GM19240 (cell line): ENCODE results near the gene FPR3.
"Not testable (repeated sequence)": the region's sequence is repeated elsewhere in the genome, so short reads cannot be mapped to it uniquely, and the experiment has no call there.

Source experiments
- DNase-seq: peaks from one replicate; pipeline ENCODE4 v3.0.0; 2011; ENCODE audit warnings: low spot score; ENCODE audit not compliant: insufficient read length

Gene FPR3

DNA sequence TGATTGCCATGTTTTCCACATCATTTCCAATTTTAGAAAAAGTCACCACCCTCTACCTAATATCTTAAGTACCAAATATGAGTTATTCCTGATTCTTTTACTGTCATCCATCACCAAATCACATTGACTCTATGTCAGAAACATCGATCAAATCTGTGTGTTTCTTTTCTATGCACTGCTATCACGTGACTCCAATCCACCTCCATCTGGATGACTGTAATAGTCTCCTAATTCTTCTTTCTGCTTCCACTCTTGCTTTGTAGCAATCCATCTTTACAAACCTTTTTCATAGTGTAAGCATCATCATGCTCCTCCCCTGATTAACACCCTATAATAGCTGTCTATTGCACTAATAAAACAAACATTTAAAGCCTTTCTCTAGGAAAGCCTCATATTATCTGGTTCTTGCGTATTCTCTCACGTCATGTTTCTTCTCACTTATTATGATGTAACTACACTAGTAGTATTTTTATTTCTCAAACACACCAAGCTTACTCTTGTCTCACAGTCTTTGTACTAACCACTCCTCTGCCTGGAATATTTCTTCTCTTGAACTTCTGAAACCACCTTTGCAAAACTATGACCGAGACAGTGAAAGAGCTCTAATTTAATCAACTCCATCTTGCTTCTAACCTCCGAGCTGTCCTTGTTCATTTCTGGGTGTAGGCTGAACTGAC is 10.7 kb upstream of the FPR3 start:
- no peak for DNase-seq

DNA sequence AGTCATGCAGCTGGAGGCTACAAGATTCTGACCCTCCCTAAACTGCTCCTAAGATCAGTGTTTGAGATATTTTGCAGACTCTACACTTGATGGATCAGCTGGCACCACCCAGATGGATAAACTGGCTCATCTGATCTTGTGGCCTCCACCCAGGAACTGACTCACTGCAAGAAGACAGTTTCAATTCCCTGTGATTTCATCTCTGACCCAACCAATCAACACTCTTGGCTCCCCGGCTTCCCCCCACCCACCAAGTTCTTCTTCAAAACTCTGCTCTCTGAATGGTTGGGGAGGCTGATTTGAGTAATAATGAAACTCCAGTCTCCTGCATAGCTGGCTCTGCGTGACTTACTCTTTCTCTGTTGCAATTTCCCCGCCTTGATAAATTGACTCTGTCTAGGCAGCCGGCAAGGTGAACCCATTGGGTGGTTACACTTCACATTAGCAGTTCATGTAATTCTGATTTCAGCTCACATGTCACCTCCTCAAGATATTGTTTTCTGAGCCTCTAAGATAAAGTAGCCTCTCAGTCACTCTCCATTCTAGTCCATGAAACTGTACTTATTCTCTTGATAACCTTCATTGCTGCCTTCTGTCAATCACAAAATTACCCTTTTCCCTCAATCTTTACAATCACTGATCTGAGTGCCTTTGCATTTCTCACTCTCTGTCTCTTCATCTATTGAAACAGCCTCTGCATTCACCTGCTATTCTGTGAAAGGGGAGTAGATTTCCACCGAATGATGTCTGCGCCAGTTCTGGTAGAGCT is 9.9 kb upstream of the FPR3 start:
- DNase-seq, result no peak

DNA sequence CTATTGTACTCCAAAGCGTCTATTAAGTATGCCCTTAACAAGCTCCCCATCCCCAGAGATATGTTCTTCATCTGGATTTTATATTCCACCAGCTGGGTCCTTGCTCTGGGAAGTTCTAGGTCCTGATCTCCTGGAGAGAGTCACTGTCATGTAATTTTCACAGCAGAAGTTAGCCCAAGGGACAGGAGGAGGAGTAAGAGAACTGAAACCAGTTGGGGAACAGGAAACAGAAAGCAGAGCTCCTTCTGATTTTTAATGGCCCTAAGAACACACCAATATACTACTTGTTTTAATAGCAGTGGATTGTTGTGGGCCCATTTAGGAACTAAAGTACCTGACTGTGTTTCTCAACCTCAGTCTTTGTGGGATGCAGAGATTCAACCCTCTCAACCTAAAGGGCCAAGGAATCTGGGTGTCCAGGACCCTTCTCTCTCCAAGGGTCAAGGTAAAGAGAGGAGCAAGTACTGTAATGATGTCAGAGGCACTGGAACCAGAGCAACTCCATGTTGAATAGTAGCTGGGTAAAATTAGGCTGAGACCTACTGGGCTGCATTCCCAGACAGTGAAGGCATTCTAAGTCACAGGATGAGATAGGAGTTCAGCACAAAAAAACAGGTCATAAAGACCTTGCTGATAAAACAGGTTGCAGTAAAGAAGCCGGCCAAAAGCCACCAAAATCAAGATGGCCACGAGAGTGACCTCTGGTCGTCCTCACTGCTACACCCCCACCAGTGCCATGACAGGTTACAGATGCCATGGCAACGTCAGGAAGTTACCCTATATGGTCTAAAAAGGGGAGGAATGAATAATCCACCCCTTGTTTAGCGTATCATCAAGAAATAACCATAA is 8.1 kb upstream of the FPR3 start:
- no peak for DNase-seq

DNA sequence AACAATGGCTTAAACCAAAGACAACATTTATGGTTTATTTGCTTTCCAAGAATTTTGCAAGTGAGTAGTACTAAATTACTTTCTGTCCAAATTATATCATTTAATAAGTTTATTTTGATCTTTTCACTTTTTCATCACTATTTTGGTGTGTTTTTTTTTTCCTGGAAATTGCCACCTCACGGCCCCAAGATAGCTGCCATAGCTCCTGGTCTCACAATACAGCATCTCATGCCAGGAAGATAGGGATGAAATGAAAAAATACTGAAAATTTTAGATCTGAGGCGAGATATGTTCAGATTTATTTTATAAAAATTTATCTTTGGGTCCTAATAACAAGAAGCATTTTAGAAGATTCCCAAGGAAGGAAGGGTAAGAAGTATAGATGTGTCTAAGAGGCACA is 6.9 kb upstream of the FPR3 start:
- DNase-seq, result no peak

DNA sequence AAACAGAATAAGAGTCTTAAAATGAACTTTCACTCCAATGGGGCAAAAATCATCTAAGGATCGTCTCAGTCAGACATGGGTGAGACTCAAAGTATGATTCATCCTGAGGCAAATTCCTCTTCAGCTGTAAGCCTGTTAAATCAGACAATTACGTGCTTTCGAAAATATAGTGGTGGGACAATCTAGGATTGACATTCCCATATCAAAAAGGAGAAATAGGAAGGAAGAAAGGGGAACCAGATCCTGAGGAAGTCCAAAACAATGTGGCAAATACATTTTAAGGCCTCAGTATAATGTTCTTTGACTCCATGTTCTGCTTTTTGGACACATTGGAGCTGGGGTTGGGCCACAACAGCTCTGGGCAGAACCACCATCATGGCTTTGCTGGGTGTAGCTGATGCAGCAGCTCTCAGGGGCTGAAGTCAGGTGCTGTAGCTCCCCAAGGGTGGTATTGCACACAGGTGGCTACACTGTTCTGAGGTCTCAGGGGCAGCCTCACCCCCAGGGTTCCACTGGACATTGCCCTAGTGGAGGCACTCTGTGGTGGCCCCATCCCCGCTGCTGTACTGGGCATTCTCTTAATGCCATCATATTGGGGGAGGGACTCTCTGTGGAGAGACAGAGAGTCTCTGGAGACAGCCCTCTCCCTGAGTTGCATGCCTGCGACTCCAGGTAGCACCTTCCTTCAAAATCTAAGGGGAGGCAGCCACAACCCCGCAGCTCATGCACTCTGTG is 5.7 kb upstream of the FPR3 start:
- no peak for DNase-seq

DNA sequence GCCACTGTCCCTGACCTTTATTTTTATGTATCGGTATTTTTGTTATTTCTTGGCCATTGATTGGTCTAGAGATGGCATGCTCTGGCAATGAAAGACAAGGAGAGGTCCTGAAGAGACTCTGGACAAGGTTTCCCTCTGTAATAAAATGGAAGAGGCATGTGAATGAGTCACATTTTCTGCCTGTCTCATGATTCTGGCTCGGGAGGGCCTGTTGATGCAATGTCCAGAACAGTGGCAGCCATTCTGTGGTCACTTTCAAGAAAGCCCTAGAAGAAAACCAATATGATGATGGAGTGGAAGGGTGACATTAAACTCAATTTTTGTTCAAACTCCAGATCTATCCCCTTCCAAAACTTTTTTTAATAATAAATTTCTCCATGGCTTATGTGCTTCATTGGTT is 2.0 kb upstream of the FPR3 start:
- DNase-seq, result no peak

DNA sequence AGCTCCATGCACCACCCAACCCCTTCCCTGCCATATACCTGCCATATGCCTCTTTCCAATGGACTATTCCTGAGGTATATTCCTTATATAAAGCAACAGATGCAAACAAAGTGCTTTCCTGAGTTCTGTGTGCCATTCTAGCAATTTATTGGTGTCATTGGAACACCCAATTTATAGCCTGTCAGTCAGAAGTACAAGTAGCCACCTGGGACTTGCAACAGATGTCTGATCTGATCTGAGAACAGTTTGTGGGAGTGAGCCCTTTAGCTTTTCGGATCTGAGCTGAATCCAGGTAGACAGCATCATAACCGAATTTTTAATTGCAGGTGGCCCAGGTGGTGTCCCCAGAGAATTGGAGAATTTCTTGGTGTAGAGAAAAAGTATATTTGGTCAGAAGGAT is 963 bp upstream of the FPR3 start:
- DNase-seq, result no peak

DNA sequence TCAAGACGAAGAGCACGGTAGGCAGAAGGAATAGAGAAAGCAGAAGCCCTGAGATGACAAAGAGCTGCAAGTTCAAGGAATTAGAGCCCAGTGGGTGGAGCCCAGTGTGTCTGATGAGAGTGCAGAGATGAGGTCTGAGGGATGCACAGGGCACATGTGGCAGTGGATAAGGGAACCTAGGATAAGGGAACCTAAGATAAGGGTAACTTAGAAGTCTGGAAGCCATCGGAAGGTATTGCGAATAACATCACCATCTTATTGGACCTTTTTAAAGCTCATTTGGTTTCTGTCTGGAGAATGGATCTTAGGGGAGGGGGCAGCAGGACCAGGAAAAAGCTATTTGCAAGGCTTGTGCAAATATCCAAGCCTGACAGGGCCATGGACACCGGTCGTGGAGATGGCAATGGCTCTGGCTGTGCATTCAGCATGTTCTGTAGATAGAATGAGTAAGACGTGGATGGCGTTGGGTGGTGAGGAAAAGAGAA is 1.3 kb downstream of the FPR3 start:
- no peak for DNase-seq

DNA sequence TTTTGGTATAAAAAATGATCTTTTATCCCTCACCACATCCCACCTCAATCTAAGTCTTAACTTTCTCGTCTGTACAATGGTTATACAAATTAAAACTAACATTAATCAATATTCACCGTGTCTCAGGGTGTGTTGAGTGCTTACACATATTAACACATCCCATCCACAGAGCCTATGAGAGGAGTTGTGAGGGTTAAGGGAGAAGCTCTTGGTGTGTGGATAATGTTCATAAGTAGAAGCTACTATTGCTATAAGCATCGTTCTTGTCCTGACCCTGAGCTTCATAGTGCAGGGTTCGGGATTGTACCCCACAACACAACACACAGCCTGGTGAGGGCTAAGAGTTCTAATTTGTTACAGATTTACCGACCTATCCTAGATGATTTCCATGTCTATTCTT is 2.5 kb downstream of the FPR3 start:
- no peak for DNase-seq

DNA sequence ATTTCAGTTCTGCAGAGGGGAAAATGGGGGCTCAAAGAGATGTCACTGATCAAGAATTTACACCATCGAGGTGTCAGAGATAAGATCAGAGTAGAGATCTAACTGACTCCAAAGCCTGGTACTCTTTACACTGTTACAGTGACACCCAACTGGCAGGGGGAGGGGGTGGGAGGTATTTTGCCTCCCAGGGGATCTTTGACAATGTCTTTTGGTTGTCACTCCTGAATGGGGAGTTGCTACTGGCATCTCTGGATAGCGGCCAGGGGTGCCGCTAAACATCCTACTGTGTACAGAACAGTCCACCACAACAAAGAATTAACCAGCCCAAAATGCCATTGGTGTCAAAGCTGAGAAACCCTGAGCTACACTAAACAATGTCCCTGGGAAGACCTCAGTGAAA is 3.1 kb downstream of the FPR3 start:
- no peak for DNase-seq

DNA sequence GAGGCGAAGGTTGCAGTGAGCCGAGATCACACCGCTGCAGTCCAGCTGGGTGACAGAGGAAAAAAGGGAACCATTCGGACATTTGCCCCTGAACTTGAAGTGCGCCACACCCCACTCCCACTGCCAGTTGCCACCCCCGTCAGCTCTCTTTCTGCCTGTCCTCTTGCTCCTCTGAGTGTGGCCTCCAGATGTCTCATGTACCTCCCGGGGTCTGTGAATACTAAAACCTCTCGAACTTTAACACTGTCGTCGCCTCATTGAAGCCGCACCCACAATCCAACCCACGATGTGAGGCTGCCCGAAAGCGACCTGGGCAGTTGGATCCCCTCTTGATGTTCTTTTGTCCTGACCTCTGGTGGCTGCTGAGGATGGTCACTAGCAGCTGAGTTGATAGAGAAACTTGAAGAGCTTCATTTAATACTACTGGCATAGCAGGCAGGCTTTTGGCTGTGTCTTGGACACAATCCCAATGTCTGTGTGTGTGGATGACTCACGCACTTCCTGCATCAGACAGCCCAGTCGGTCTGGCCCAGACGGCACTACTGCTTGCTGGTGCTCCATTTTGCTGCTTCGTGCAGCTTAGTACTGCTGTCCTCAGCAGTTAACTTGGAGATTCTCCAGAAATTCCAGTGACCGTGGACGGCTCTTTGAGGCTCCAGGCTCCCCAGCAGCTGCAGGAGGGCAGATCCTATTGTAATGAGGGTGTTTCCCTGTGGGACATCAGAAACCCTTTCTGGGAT is 4.2 kb downstream of the FPR3 start:
- DNase-seq, result no peak

DNA sequence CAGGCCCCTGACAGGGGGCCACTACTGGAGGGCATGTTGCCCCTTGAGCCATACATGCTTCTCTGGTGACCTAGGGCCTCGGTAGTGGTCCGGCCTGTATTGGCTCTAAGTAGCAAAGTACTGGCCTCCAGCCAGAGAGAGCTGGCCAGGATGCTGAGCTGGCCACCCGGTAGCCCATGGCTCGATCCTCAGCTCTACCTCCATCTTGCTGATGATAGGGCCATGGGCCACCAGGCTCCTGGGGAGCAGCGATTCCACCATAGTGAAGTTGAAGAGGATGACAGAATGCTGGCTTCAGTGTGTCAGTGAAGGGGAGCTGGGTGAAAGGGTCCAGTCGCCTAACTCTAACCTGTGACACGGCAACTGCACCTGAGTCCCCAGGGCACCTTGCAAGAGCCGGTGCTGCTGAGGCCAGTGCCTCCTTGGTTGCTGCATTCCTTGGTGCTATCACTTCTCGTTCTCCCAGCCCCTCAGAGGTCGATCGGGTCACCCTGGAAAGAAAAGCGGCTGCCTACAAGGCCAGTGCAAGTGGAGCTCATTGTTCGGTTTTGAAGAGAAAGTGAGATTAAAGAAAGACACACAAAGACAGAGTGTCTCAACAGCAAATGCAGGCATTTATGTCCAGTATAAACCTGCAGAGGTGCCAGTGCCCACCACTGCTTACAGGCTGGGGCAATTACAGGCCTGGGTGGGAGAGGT is 5.0 kb downstream of the FPR3 start:
- no peak for DNase-seq

DNA sequence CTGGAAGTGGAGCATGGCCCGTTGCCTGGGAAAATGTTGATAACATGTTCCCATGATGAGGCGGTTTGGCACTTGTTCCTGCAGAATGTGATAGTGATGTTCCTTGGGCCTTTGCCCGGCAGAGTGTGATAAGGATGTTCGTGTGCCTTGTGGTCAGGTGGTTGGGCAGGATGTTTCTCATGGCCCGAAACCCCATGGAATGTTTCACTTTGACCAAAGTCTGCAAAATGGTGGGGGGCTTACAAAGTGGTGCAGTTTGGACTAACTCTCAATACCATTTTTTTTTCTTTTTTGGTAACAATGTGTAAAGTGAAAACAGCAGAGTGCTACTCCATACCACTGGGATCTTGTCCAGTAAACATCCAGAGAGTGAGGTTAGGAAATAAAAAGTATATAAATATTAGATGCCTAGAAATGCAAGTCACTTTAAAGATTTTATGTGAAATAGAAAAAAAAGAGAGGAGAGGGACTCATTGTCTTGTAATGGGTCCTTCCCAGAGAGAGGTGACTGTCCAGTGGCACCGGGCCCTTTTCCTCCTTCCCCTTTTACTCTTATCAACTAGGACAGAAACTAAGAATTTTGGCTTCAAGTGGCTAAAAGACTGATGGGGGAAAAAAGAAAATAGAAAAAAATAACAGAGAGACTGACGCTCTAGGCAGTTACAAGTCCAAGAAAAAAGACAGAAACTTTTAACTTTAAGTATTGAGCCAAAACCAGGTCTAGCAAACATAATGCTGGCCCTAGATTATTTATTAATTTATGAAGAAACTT is 5.7 kb downstream of the FPR3 start:
- no peak for DNase-seq

DNA sequence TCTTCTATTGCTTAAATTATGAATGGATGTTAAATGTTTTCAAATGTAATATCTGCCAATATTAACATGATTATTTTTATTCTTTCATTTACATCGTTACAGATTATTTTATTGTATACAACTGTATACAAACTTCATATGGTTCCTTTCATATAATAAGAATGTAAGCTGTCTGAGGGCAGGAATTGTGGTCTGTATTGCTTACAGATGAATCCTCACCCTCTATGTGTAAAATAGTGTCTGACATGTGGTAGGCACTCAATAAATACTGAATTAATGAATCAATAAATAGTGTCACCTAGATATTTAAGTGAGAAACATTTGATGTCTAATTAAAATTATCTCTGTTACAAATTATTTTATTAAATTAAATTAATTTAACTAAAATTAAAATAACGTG is 7.8 kb downstream of the FPR3 start:
- no peak for DNase-seq

DNA sequence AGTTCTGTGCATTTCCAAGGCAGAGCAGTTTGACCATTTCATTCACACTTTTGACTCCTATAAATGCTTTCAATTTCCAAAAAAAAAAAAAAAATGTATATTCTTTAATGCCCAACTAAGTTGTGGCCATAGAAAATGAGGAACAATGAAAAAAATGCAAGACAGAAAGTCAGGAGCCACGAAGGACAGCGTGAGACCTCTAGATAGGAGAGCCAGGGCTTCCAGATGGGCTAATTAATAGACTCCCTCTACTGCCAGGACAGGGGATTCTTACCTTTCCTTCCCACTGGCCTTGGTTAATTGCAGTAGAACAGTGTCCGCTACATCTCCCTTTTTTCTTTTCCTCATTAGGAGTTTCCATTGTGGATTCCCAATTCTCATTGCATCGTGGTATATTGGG is 8.6 kb downstream of the FPR3 start:
- no peak for DNase-seq

DNA sequence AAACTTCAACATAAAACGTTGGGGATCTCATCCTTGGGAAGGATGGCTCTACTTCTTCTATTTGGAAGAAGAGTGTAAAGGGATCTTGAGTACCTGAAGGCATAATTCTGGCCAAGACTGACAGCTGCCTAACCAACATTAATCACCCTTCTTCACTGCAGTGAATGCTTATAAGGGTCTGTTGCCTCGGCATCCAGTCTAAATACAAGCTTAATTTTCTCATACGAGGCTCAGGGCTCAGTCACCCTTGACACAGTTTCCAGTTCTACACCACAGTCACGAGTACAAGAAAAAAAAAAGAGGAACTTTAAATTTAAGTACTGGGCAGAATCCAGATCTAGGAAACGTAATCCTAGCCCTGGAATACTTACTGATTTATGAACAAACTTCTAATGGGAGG is 9.0 kb downstream of the FPR3 start:
- no peak for DNase-seq

DNA sequence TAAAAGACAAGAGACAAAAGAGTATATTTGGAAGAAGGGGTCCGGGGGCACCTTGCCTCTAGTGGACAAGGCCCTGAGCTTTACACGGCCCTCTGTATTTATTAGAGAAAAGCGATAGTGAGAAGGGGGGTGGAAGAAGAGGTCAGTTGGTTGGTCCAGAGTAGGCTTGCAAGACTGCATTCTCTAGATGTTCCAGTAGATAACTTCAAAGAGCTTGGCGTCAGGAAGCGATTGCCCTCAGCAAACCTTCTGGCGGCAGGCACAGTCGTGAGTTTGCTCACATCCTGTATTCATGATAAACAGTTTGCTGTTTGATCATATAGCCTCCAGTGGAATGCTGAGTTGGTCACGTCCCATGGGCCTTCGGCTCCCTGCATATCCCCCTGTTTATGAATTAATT is 9.8 kb downstream of the FPR3 start:
- not testable (repeated sequence) for DNase-seq

DNA sequence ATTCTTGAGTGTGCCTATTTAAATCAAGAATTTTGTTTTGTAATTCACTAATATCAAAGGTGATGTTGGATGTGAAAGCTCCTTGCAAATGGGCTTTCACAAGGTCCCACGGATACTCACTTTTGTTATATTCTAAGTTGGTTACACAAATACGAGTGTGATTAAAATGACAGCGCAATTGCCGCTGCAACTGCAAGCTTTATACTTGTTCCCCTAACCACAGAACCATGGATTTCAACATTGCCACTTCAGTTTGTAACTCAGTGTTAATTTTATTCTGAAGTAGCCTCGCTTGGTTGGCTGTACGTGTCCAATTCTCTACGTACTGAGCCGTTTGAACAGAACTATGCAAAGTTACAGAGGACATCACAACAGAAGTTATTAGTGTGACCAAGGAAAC is 10.4 kb downstream of the FPR3 start:
- DNase-seq, result not testable (repeated sequence)

DNA sequence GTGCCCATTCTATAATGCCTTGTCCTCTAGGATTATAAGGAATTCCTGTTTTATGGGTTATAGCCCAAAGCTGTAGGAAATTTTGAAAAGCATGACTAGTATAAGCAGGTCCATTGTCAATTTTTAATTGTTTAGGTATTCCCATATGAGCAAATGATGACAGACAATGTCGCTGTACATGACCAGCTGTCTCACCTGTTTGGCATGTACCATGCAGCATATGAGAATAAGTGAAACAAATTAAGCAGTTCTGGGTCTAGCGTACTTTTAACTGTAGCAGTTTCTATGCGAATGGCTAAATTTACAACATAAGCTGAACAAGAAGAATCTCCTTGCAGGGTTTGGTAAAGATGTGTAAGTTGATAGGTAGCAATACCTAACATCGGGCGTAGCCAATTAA is 11.6 kb downstream of the FPR3 start:
- DNase-seq, result not testable (repeated sequence)
